Mesenchymal stem cell (in vitro differentiated cells and primary cell): ENCODE results near the gene DAPP1.

Source experiments
- DNase-seq: peaks from one replicate; pipeline ENCODE4 v3.0.0-alpha.2; 2013
- H2AFZ ChIP-seq: one replicate; pipeline ENCODE4 v1.6.1; 2013; ENCODE audit warnings: low read depth, mild to moderate bottlenecking, control low read depth, inconsistent platforms, low read length, moderate library complexity
- H2AK5ac ChIP-seq: 2 replicates; pipeline ENCODE4 v1.6.1; 2013; ENCODE audit warnings: low read length, moderate library complexity, mild to moderate bottlenecking, inconsistent platforms; ENCODE audit not compliant: severe bottlenecking
- H2BK120ac ChIP-seq: one replicate; pipeline ENCODE4 v1.6.1; 2013; ENCODE audit warnings: low read depth, mild to moderate bottlenecking, inconsistent platforms, low read length, moderate library complexity
- H2BK12ac ChIP-seq, 2 experiments: one replicate each; pipeline ENCODE4 v1.6.1; 2013; ENCODE audit warnings: inconsistent platforms in 2 of 2, low read length in 2 of 2, mild to moderate bottlenecking in 2 of 2, moderate library complexity in 2 of 2, control low read depth in 1 of 2
- H2BK15ac ChIP-seq: one replicate; pipeline ENCODE4 v1.6.1; 2013; ENCODE audit warnings: mild to moderate bottlenecking, low read depth, inconsistent platforms; ENCODE audit not compliant: poor library complexity, severe bottlenecking
- H2BK5ac ChIP-seq: 2 replicates; pipeline ENCODE4 v1.6.1; 2013; ENCODE audit warnings: low read depth, mild to moderate bottlenecking, low read length, control low read depth, inconsistent platforms; ENCODE audit not compliant: poor library complexity, severe bottlenecking
- H3K14ac ChIP-seq, 2 experiments: one replicate each; pipeline ENCODE4 v1.6.1; 2013; ENCODE audit warnings: inconsistent platforms in 2 of 2, low read length in 2 of 2, control low read depth in 1 of 2, mild to moderate bottlenecking in 1 of 2, moderate library complexity in 1 of 2
- H3K18ac ChIP-seq, 2 experiments: one replicate each; pipeline ENCODE4 v1.6.1; 2013; ENCODE audit warnings: inconsistent platforms in 2 of 2, low read length in 2 of 2, control low read depth in 1 of 2, low read depth in 1 of 2, mild to moderate bottlenecking in 1 of 2
- H3K23ac ChIP-seq, 2 experiments: one replicate each; pipeline ENCODE4 v1.6.1; 2013; ENCODE audit warnings: inconsistent platforms in 2 of 2, low read length in 2 of 2, mild to moderate bottlenecking in 2 of 2, moderate library complexity in 2 of 2, control low read depth in 1 of 2
- H3K27ac ChIP-seq: 2 replicates; pipeline ENCODE4 v1.5.1; 2013; ENCODE audit warnings: mild to moderate bottlenecking, moderate library complexity, low read length, control low read depth, inconsistent platforms; ENCODE audit not compliant: poor library complexity, severe bottlenecking
- H3K27me3 ChIP-seq, 2 experiments: 2 replicates each; pipeline versions ENCODE4 v1.6.1 to v1.7.0; 2013; ENCODE audit warnings: low read length in 2 of 2, mild to moderate bottlenecking in 2 of 2, moderate library complexity in 2 of 2, control low read depth in 1 of 2, inconsistent platforms in 1 of 2; ENCODE audit not compliant: control insufficient read depth in 1 of 2, insufficient read depth in 1 of 2
- H3K36me3 ChIP-seq, 2 experiments: 2 replicates each; pipeline versions ENCODE4 v1.6.1 to v1.7.0; 2013; ENCODE audit warnings: low read length in 2 of 2, control low read depth in 1 of 2, inconsistent platforms in 1 of 2, low read depth in 1 of 2, mild to moderate bottlenecking in 1 of 2; ENCODE audit not compliant: insufficient read depth in 2 of 2, control insufficient read depth in 1 of 2
- H3K4ac ChIP-seq, 2 experiments: one replicate each; pipeline ENCODE4 v1.6.1; 2013; ENCODE audit warnings: inconsistent platforms in 2 of 2, low read length in 2 of 2, mild to moderate bottlenecking in 2 of 2, moderate library complexity in 2 of 2, control low read depth in 1 of 2, low read depth in 1 of 2
- H3K4me1 ChIP-seq: 2 replicates; pipeline ENCODE4 v1.6.1; 2013; ENCODE audit warnings: low read depth, low read length, control low read depth; ENCODE audit not compliant: control insufficient read depth, insufficient read depth
- H3K4me2 ChIP-seq: 2 replicates; pipeline ENCODE4 v1.6.1; 2013; ENCODE audit warnings: low read length, mild to moderate bottlenecking, inconsistent platforms; ENCODE audit not compliant: poor library complexity, severe bottlenecking
- H3K4me3 ChIP-seq, 2 experiments: 2 replicates each; pipeline versions ENCODE4 v1.5.1 to v1.7.0; 2013; ENCODE audit warnings: low read length in 2 of 2, mild to moderate bottlenecking in 2 of 2, control low read depth in 1 of 2, low read depth in 1 of 2; ENCODE audit not compliant: insufficient read depth in 1 of 2
- H3K79me1 ChIP-seq: replicated peaks from 2 replicates; pipeline ENCODE4 v1.6.1; 2013; ENCODE audit warnings: mild to moderate bottlenecking, control low read depth, low read length, inconsistent platforms; ENCODE audit not compliant: poor library complexity, severe bottlenecking
- H3K9ac ChIP-seq: 2 replicates; pipeline ENCODE4 v1.7.0; 2013; ENCODE audit warnings: mild to moderate bottlenecking, low read length, moderate library complexity
- H3K9me3 ChIP-seq: 2 replicates; pipeline ENCODE4 v1.7.0; 2013; ENCODE audit warnings: mild to moderate bottlenecking, low read length; ENCODE audit not compliant: control insufficient read depth
- H4K8ac ChIP-seq: one replicate; pipeline ENCODE4 v1.6.1; 2013; ENCODE audit warnings: inconsistent platforms, mild to moderate bottlenecking, low read length, moderate library complexity
- H4K91ac ChIP-seq: one replicate; pipeline ENCODE4 v1.6.1; 2013; ENCODE audit warnings: mild to moderate bottlenecking, low read length, inconsistent platforms
- WGBS: methylation state at CpG from one replicate; pipeline ENCODE4 v1.1.7; 2013; ENCODE audit warnings: mixed read lengths; 5-methylcytosine and 5-hydroxymethylcytosine counted together

The DAPP1 gene

DNA sequence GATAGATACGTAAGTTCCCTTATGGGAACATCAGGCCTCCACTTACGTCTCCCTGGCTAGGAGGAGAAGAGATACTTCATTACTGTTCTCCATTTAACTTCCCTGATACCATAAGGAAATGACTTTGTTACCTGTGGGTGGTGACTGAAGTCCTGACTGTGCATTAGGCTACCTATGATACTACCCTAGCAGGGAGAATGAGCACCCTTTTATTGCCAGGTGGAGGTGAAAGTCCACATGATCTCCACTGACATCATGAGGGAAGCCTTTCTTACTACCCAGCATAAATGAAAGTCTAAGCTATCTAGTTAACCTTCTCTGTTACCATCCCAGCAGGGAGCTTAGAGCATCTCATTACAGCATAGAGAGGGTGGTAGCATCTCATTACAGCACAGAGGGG lies 102.0 kb downstream of the DAPP1 start:
- Histone ChIP-seq H2BK5ac (no peak overlapping the region), H3K9me3 (peaks cover 11% of the 10 kb centered on the region), H3K79me1 (peaks cover 18% of the 10 kb centered on the region), H3K4me3 (no peak overlapping the region), H3K36me3 (peaks cover 8 to 78% of the 10 kb centered on the region in 2 experiments), H3K4ac (no peak overlapping the region), H3K23ac (no peak overlapping the region), H3K27me3 (no peaks in the 10 kb centered on the region), H3K4me1 (no peaks in the 10 kb centered on the region), H3K9ac (no peak overlapping the region), H4K8ac (no peak overlapping the region), H2BK120ac (no peak overlapping the region), H3K14ac (no peak overlapping the region), H4K91ac (no peak overlapping the region), H2AK5ac (no peak overlapping the region), H2BK15ac (no peak overlapping the region), H3K4me2 (no peak overlapping the region), H3K18ac (no peak overlapping the region), H2BK12ac (no peak overlapping the region), H3K27ac (no peak overlapping the region), H2AFZ (no peak overlapping the region)
- WGBS = no CpG with 5 or more reads among the region's 2 CpGs
- no peak for DNase-seq
